PC-3 (cell line): ENCODE results near the gene IL20RB.
A peak's percentile ranks its signal among the peaks of the same experiment; 100 is the strongest.

Experiments used
- EZH2 ChIP-seq: fragments of 300-600 bp; sonication (generic); IDR thresholded peaks from one replicate; pipeline ENCODE4 v1.6.1; 2017; ENCODE audit warnings: antibody characterized with exemption, mild to moderate bottlenecking, low read length; ENCODE audit not compliant: unreplicated experiment
- EZH2phosphoT487 ChIP-seq: fragments of 300-600 bp; sonication (generic); IDR thresholded peaks from 2 replicates; pipeline ENCODE4 v1.6.1; 2018; ENCODE audit warnings: mild to moderate bottlenecking, antibody characterized with exemption, low read length, borderline replicate concordance
- TF ChIP-seq, protein P1 (sequence below): fragments of 300-600 bp; sonication (generic); conservative IDR thresholded peaks from 2 replicates; pipeline ENCODE4 v1.5.1; 2017; ENCODE audit warnings: antibody characterized with exemption, low read depth, mild to moderate bottlenecking, low read length

DNA sequence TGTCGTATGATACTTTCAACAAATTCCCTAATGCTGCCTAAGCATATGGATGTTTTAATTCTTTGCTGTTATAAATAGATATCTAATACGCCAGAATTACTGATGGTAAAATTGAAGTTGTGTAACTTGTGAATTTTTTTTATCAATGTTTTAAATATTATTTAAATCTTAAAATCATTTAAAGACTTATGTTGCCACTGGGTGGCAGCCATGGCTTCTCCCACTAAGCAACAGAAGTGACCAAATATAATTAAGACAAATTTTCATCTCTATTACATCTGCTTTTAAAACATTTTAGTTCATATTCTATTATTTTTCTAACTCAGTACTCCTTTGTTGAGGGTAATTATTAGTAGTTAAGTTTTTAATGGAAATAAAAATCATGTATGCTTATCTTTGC lies 8.1 kb upstream of the IL20RB start:
- TF ChIP-seq, protein P1, sequence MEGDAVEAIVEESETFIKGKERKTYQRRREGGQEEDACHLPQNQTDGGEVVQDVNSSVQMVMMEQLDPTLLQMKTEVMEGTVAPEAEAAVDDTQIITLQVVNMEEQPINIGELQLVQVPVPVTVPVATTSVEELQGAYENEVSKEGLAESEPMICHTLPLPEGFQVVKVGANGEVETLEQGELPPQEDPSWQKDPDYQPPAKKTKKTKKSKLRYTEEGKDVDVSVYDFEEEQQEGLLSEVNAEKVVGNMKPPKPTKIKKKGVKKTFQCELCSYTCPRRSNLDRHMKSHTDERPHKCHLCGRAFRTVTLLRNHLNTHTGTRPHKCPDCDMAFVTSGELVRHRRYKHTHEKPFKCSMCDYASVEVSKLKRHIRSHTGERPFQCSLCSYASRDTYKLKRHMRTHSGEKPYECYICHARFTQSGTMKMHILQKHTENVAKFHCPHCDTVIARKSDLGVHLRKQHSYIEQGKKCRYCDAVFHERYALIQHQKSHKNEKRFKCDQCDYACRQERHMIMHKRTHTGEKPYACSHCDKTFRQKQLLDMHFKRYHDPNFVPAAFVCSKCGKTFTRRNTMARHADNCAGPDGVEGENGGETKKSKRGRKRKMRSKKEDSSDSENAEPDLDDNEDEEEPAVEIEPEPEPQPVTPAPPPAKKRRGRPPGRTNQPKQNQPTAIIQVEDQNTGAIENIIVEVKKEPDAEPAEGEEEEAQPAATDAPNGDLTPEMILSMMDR: peak; percentile 32; the same call in 1 of the 2 replicates
- no peak for TF ChIP-seq EZH2phosphoT487
- TF ChIP-seq EZH2: no peak
